ENCODE measurements around the gene GLB1L3. TPM values are rescaled to one million over a fixed set of nuclear protein-coding genes. Genes with fewer than 3 reads are reported as not detected.

GLB1L3 gene
- total and polyA plus RNA-seq, 2 experiments from 2014 or later = 0.17 TPM; not detected in 1

DNA sequence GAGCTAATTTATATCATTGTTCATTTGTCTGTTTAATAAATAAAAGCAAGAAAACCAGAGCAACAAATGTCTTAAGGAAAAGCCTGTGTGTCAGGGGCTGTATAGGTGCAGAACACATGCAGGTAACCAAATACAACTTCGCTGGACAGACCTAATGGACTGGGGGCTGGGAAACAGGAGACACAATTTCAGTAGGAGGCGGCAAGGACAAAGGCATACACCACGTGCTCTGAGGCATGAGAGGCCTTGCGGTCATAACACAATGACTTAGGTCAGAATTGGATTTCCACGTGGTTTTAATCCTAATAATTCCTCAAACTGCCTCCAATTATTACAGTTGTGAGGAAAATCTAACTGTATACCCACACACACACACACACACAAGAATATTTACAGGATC is 8.7 kb upstream of the GLB1L3 start:
- H3K36me3 ChIP-seq (replicated peaks; ENCODE audit: insufficient read depth, low read depth) = no peaks in the 10 kb centered on the region
- WGBS (ENCODE audit: low lambda C conversion rate, missing lambda C conversion rate) = 64% methylated on average over 5 of the region's 5 CpGs
- H3K4me3 ChIP-seq = no peak overlapping the region
- no peak overlapping the region for H2AFZ ChIP-seq
- H3K27me3 ChIP-seq = peaks cover 20% of the 10 kb centered on the region
- no peaks in the 10 kb centered on the region for H3K9me3 ChIP-seq (ENCODE audit: low read depth)
- no peak for DNase-seq (ENCODE audit: low spot score)
- H3K79me2 ChIP-seq = no peaks in the 10 kb centered on the region
- H3K4me2 ChIP-seq = no peak overlapping the region
- no peak overlapping the region for H3K27ac ChIP-seq
- no peaks in the 10 kb centered on the region for H3K4me1 ChIP-seq (ENCODE audit: insufficient read depth)
- H3K9me2 ChIP-seq (replicated peaks; ENCODE audit: insufficient read depth) = no peaks in the 10 kb centered on the region
- TF ChIP-seq EZH2 (IDR thresholded peaks at IDR 0.05; ENCODE audit: borderline replicate concordance) = no peak
- TF ChIP-seq, protein P1, sequence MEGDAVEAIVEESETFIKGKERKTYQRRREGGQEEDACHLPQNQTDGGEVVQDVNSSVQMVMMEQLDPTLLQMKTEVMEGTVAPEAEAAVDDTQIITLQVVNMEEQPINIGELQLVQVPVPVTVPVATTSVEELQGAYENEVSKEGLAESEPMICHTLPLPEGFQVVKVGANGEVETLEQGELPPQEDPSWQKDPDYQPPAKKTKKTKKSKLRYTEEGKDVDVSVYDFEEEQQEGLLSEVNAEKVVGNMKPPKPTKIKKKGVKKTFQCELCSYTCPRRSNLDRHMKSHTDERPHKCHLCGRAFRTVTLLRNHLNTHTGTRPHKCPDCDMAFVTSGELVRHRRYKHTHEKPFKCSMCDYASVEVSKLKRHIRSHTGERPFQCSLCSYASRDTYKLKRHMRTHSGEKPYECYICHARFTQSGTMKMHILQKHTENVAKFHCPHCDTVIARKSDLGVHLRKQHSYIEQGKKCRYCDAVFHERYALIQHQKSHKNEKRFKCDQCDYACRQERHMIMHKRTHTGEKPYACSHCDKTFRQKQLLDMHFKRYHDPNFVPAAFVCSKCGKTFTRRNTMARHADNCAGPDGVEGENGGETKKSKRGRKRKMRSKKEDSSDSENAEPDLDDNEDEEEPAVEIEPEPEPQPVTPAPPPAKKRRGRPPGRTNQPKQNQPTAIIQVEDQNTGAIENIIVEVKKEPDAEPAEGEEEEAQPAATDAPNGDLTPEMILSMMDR (IDR thresholded peaks at IDR 0.05; ENCODE audit: poor library complexity) = no peak
- TF ChIP-seq EZH2phosphoT487 (IDR thresholded peaks at IDR 0.05; ENCODE audit: low read depth, severe bottlenecking, unreplicated experiment) = no peak
- no peaks in the 10 kb centered on the region for H4K20me1 ChIP-seq (ENCODE audit: insufficient read depth, poor library complexity, severe bottlenecking)

DNA sequence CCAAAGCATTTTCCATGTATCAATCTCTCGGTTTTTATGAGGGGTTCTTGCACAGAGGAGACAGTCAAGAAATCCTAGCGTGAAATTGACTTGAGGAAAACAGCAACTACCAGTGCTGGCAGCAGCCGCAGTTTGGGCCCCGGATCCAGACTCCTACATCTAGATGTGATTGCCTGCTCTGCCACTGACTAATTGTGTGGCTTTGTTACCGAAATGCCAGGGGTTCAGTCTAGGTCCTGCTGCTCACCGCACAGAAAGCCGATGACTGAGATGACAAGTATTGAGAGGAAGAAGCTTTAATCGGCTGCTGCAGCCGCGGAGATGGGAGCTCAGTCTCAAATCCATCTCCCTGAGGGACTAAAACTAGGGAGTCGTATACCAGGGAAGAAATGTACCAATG is 8.2 kb upstream of the GLB1L3 start:
- Histone ChIP-seq H3K4me3 (no peak overlapping the region), H3K9me3 (ENCODE audit: low read depth) (no peaks in the 10 kb centered on the region), H3K36me3 (replicated peaks; ENCODE audit: insufficient read depth, low read depth) (no peaks in the 10 kb centered on the region), H2AFZ (no peak overlapping the region), H3K27ac (no peak overlapping the region), H3K4me1 (ENCODE audit: insufficient read depth) (no peaks in the 10 kb centered on the region), H3K9me2 (replicated peaks; ENCODE audit: insufficient read depth) (no peaks in the 10 kb centered on the region), H3K4me2 (no peak overlapping the region), H3K27me3 (peaks cover 25% of the 10 kb centered on the region), H4K20me1 (ENCODE audit: insufficient read depth, poor library complexity, severe bottlenecking) (no peaks in the 10 kb centered on the region), H3K79me2 (no peaks in the 10 kb centered on the region)
- TF ChIP-seq EZH2phosphoT487 (IDR thresholded peaks at IDR 0.05; ENCODE audit: low read depth, severe bottlenecking, unreplicated experiment) = no peak
- TF ChIP-seq, protein P1 (IDR thresholded peaks at IDR 0.05; ENCODE audit: poor library complexity) = no peak
- TF ChIP-seq EZH2 (IDR thresholded peaks at IDR 0.05; ENCODE audit: borderline replicate concordance) = no peak
- no peak for DNase-seq (ENCODE audit: low spot score)
- 90% methylated on average over 11 of the region's 11 CpGs for WGBS (ENCODE audit: low lambda C conversion rate, missing lambda C conversion rate)

GRCh38 chr11:134270250-134270714 is 5.9 kb upstream of the GLB1L3 start:
- Histone ChIP-seq H4K20me1 (ENCODE audit: insufficient read depth, poor library complexity, severe bottlenecking) (no peaks in the 10 kb centered on the region), H3K4me1 (ENCODE audit: insufficient read depth) (no peaks in the 10 kb centered on the region), H2AFZ (no peak overlapping the region), H3K4me2 (no peak overlapping the region), H3K79me2 (no peaks in the 10 kb centered on the region), H3K9me2 (replicated peaks; ENCODE audit: insufficient read depth) (no peaks in the 10 kb centered on the region), H3K27ac (no peak overlapping the region), H3K36me3 (replicated peaks; ENCODE audit: insufficient read depth, low read depth) (no peaks in the 10 kb centered on the region), H3K4me3 (no peak overlapping the region), H3K9me3 (ENCODE audit: low read depth) (no peaks in the 10 kb centered on the region), H3K27me3 (peaks cover 48% of the 10 kb centered on the region)
- no peak for DNase-seq (ENCODE audit: low spot score)
- WGBS (ENCODE audit: low lambda C conversion rate, missing lambda C conversion rate) = 42% methylated on average over 4 of the region's 5 CpGs
- TF ChIP-seq EZH2 (IDR thresholded peaks at IDR 0.05; ENCODE audit: borderline replicate concordance) (no peak), EZH2phosphoT487 (IDR thresholded peaks at IDR 0.05; ENCODE audit: low read depth, severe bottlenecking, unreplicated experiment) (no peak)
- TF ChIP-seq, protein P1 (IDR thresholded peaks at IDR 0.05; ENCODE audit: poor library complexity) = no peak

- no peak overlapping the region for H3K27ac ChIP-seq
- H3K9me3 ChIP-seq (ENCODE audit: low read depth) = no peaks in the 10 kb centered on the region
- H3K4me2 ChIP-seq = no peak overlapping the region
- no peak overlapping the region for H2AFZ ChIP-seq
- H3K4me3 ChIP-seq = no peak overlapping the region
- no peak for DNase-seq (ENCODE audit: low spot score)
- H3K79me2 ChIP-seq = no peaks in the 10 kb centered on the region
- H3K36me3 ChIP-seq (replicated peaks; ENCODE audit: insufficient read depth, low read depth) = no peaks in the 10 kb centered on the region
- TF ChIP-seq EZH2phosphoT487 (IDR thresholded peaks at IDR 0.05; ENCODE audit: low read depth, severe bottlenecking, unreplicated experiment) (no peak), EZH2 (IDR thresholded peaks at IDR 0.05; ENCODE audit: borderline replicate concordance) (no peak)
- TF ChIP-seq, protein P1 (IDR thresholded peaks at IDR 0.05; ENCODE audit: poor library complexity) = no peak
- H4K20me1 ChIP-seq (ENCODE audit: insufficient read depth, poor library complexity, severe bottlenecking) = no peaks in the 10 kb centered on the region
- WGBS (ENCODE audit: low lambda C conversion rate, missing lambda C conversion rate) = 95% methylated on average over 4 of the region's 4 CpGs
- H3K4me1 ChIP-seq (ENCODE audit: insufficient read depth) = peaks cover 8% of the 10 kb centered on the region
- H3K27me3 ChIP-seq = peaks cover 65% of the 10 kb centered on the region
- no peaks in the 10 kb centered on the region for H3K9me2 ChIP-seq (replicated peaks; ENCODE audit: insufficient read depth)
Observed at GRCh38 chr11:134271978-134272377, 4.2 kb upstream of the GLB1L3 start.

Measured in hepatocyte (in vitro differentiated cells).